Measurements from ENCODE around the gene NWD2. TPM values are rescaled to one million over a fixed set of nuclear protein-coding genes. Genes with fewer than 3 reads are reported as not detected.

Gene NWD2
- total RNA-seq, 1 experiment from 2014 or later, result not detected

DNA sequence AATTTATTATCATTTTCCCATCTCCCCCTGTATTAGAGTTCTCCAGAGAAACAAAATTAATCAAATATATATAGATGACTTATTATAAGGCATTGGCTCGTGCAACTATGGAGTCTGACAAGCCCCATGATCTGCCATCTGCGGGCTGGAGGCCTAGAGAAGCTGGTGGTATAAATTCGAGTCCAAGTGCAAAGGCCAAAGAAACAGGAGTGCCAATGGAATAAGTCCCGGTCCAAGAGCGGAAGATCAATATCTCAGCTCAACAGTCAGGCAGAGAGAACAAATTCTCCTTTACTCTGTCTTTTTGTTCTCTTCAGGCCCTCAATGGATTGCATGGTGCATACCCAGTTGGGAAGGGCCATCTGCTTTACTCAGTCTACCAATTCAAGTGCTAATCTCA, 178.8 kb downstream of the NWD2 start:
- Histone ChIP-seq H3K14ac (ENCODE audit: insufficient read depth, low read length) (no peak overlapping the region), H4K5ac (ENCODE audit: insufficient read length, low read depth, low read length) (no peak overlapping the region), H3K4ac (ENCODE audit: low read depth, low read length) (no peak overlapping the region), H3K18ac (ENCODE audit: insufficient read length, low read depth, low read length) (no peak overlapping the region), H2AFZ (ENCODE audit: low read length) (no peak overlapping the region), H4K20me1 (ENCODE audit: control insufficient read depth, insufficient read depth, insufficient read length) (no peaks in the 10 kb centered on the region), H4K91ac (ENCODE audit: insufficient read length, low read depth, low read length) (no peak overlapping the region), H3K23ac (ENCODE audit: insufficient read length, low read depth, low read length) (no peak overlapping the region), H2BK20ac (ENCODE audit: low read depth, low read length, poor library complexity, severe bottlenecking) (no peak overlapping the region), H3T11ph (ENCODE audit: low read length) (no peak overlapping the region), H3K79me1 (ENCODE audit: insufficient read depth, low read depth, low read length, poor library complexity, severe bottlenecking) (no peaks in the 10 kb centered on the region), H3K4me2 (ENCODE audit: insufficient read depth, insufficient read length, low read length) (no peak overlapping the region), H3K4me1 (ENCODE audit: insufficient read depth, low read length) (no peaks in the 10 kb centered on the region), H3K79me2 (ENCODE audit: insufficient read depth, low read length) (no peaks in the 10 kb centered on the region), H2BK12ac (ENCODE audit: insufficient read length, low read depth, low read length) (no peak overlapping the region), H4K8ac (replicated peaks; ENCODE audit: insufficient read length, low read depth, low read length) (no peak overlapping the region), H2BK5ac (ENCODE audit: insufficient read length, low read length) (no peak overlapping the region), H2BK120ac (ENCODE audit: low read depth, low read length, poor library complexity, severe bottlenecking) (no peak overlapping the region), H2AK5ac (ENCODE audit: insufficient read length, low read length) (no peak overlapping the region), H3K56ac (ENCODE audit: insufficient read length, low read depth, low read length) (no peak overlapping the region), H2BK15ac (ENCODE audit: low read depth, low read length) (no peak overlapping the region), H3K9ac (ENCODE audit: extremely low read depth, insufficient read length, low read length) (no peak overlapping the region), H3K27ac (ENCODE audit: insufficient read length, low read depth, low read length) (no peak overlapping the region), H3K27me3 (ENCODE audit: insufficient read depth, low read length) (no peaks in the 10 kb centered on the region), H3K23me2 (ENCODE audit: insufficient read length, low read depth, low read length, poor library complexity, severe bottlenecking) (no peaks in the 10 kb centered on the region), H3K9me3 (ENCODE audit: control insufficient read depth, low read depth, low read length) (no peaks in the 10 kb centered on the region)
- DNase-seq, result no peak
- no CpG with 5 or more reads among the region's 5 CpGs for WGBS (ENCODE audit: extremely low coverage, insufficient read length, low lambda C conversion rate)
- Mint-ChIP-seq H3K36me3 (ENCODE audit: insufficient read depth in 1 of 3, low read depth in 3 of 3) (no peaks in the 10 kb centered on the region), H3K9me3 (peaks cover 0 to 7% of the 10 kb centered on the region in 2 experiments; a peak in 2 of 5 replicates), H3K4me1 (0 out of 4 replicates have a peak, but pooled peaks cover 0 to 4% of the 10 kb centered on the region in 2 experiments), H3K4me3 (no peak overlapping the region), H3K27me3 (ENCODE audit: low read depth) (no peaks in the 10 kb centered on the region; the same call in 1 of the 2 replicates), H3K27ac (no peak overlapping the region)
- TF ChIP-seq, protein P1, sequence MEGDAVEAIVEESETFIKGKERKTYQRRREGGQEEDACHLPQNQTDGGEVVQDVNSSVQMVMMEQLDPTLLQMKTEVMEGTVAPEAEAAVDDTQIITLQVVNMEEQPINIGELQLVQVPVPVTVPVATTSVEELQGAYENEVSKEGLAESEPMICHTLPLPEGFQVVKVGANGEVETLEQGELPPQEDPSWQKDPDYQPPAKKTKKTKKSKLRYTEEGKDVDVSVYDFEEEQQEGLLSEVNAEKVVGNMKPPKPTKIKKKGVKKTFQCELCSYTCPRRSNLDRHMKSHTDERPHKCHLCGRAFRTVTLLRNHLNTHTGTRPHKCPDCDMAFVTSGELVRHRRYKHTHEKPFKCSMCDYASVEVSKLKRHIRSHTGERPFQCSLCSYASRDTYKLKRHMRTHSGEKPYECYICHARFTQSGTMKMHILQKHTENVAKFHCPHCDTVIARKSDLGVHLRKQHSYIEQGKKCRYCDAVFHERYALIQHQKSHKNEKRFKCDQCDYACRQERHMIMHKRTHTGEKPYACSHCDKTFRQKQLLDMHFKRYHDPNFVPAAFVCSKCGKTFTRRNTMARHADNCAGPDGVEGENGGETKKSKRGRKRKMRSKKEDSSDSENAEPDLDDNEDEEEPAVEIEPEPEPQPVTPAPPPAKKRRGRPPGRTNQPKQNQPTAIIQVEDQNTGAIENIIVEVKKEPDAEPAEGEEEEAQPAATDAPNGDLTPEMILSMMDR (conservative IDR thresholded peaks at IDR 0.05), result no peak

Data from H9 (cell line).